ENCODE results near the gene SNX1. TPM values are rescaled to one million over a fixed set of nuclear protein-coding genes. Genes with fewer than 3 reads are reported as not detected.
"Not testable (repeated sequence)": the region's sequence is repeated elsewhere in the genome, so short reads cannot be mapped to it uniquely, and the experiment has no call there.

The SNX1 gene
- polyA plus RNA-seq (ENCODE audit: insufficient read length in 4 of 4): 100 to 1,000 TPM in 3 of 4 donors, 10 to 100 TPM in 1; 97.5 to 115 (median 104) TPM

DNA sequence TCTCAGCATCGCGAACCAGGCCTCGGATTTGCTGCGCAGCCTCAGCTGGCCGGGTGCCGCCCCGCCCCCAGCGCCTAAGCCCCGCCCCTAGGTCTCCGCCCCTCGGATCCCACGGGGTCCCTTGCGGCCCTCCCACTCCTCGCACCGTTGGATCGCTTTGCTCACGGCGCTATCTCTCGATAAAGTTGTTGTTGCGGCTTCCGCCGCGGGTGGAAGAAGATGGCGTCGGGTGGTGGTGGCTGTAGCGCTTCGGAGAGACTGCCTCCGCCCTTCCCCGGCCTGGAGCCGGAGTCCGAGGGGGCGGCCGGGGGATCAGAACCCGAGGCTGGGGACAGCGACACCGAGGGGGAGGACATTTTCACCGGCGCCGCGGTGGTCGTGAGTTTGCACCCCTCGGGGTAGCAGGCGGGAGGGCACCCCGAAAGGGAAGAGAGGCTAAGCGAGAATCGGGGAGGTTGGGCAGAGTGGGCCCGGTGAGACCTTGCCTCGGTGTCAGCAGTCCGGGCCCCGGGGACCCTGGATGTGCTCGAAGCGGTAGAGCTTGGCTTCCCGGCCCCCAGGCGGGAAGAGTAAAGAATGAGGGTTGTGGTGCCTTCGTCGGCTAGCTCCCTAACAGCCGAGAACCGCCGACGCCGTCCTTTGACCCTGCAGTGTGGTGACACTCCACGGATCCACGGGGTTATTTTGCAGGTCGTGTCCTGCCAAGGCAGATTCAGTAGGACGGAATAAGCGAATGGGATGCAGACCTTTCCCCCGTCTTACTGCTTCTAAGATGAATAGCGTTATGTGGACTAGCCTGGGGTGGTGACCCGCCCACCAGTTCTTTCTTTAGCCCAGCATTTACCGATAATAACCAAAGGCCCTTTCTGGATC is at the start of gene SNX1:
Gene SNX1, plus strand, starts transcription at position 188 of the 873 bp plus-strand sequence. Its CDS starts 32 bp downstream, at position 220.
- peak; percentile 86 to 89 (median 88) for DNase-seq (ENCODE audit: low read depth in 4 of 4, low spot score in 3 of 4)

GRCh38 chr15:64046421-64047153 is 49.2 kb upstream of the SNX1 start, which contains the start of gene DAPK2:
Gene DAPK2 (minus strand): TSS chr15:64046485. CDS start chr15:64040261, 6,224 bp downstream.
- peak; percentile 36 to 49 (median 42) for DNase-seq (ENCODE audit: low read depth in 4 of 4, low spot score in 3 of 4)

DNA sequence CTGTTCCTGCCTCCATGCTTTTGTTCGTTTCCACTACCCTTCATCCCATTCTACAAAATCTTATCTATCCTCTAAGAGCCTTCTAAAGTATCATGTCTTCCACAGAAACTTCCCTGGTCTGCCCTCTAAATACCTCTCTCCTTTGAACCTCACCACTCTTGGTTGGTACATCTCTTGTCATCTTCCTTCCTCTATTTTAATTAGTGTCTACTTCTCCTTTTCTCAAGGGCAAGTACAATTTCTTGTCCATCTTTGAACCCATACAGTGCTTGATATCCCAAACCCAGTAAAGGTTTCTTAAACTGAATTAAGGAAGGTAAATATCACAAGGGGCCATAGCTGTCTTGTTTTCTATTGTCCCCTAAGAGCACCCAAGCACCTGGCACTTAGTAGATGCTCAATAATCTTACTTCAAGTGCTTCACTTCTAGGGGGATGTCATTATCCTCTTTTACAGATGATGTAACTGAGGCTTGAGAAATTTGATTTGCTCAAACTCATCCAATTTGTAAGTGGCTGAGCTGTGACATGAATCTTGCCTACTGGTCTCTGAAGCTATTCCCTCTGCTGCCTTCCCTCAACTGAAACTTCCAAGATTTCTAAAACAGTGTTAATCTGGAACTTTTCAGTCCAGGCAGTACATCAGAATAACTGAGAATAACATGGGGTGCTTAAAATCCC is 46.9 kb upstream of the SNX1 start:
- DNase-seq (ENCODE audit: low read depth in 4 of 4, low spot score in 3 of 4): no peak

GRCh38 chr15:64050281-64051092 is 45.3 kb upstream of the SNX1 start:
- DNase-seq (ENCODE audit: low read depth in 4 of 4, low spot score in 3 of 4): no peak

DNA sequence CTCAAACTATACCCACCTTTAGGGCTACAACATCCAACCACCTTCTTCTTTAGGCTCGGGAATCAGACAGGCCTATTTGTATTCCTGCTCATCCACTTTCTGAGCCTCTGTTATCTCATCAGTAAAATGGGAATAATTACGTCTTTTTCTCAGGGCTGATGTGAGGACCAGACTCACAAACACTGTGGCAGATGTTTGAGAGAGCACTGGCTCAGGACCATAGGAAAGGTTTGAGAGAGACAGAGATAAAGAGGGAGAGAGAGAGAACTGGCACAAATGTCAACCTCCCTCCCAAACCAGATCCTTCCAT is 44.7 kb upstream of the SNX1 start:
- no peak for DNase-seq (ENCODE audit: low read depth in 4 of 4, low spot score in 3 of 4)

DNA sequence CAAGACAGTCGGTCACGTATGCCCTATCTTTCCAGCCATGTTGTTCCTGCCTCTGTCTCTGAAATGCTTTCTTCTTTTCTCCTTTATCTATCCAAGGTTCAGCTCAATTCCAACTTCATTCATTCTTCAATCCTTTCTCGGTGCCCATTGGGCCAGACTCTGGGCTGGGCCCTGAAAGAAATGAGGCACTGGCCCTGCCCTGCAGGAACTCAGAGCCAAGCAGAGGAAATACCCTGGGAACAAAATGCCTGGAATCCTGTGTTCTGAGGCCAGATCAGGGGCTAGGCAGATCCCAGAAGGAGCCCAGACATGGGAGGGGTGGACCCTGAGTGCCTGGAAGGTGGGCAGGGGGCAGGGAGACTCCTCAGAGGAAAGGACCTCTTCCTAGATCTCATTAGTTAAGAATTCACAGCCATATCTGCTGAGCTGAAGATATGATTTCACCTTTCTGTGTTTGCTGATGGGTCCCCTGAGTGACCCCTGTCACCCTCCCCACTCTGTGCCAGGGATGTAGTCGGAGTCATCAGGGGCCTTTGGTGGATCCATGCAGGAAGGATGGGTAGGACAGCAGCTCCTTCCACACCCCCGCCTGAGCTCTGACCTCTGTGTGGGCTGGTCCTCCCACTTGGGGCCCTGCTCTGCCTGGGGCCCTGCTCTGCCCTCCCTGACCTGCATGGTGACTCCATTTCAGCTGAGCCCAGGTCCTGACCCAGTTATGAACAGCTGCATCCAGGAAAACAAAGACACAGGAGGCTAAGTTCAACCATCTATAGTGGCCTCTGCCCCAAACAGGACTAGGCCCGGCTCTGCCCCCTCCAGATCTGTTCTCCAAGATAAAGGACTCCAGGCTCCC is 44.1 kb upstream of the SNX1 start:
- DNase-seq (ENCODE audit: low read depth in 4 of 4, low spot score in 3 of 4): no peak

DNA sequence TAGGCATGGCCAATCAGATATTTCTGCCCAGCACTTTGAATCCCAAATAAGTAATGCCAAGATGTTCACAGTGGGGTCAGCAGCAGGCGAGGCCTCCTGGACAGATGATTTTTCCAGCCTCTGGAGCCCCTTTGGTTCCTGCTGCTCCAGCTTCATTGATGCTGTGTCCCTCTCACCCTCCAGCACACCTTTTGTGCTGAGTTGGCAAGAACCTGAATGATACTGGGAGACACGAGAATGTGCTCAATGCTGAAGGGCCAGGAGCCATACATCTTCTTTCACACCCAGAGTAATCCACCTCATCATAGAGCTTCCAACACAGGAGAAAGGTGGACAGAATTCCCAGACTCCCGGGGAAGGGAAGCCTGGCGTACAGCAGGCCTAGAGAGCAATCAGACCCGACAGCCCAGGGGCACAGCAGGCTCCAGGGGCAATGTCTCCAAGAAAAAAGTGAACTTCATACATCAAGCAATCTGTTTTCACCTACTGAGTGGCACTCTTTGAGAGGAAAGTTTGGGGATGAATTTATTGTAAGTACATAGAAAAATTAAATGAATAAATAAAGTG is 42.8 kb upstream of the SNX1 start:
- DNase-seq (ENCODE audit: low read depth in 4 of 4, low spot score in 3 of 4): no peak

DNA sequence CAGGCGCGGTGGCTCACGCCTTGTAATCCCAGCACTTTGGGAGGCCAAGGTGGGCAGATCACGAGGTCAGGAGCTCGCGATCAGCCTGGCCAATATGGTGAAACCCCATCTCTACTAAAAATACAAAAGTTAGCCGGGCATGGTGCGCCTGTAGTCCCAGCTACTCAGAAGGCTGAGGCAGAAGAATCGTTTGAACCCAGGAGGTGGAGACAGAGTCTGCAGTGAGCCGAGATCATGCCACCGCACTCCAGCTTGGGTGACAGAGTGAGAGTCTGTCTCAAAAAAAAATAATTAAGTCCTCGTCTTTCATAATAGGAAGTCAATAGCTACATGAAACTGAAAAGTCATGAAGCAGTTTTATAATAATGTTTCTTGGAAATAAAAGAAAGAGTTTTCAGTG is 42.1 kb upstream of the SNX1 start:
- not testable (repeated sequence) for DNase-seq (ENCODE audit: low read depth in 4 of 4, low spot score in 3 of 4)

DNA sequence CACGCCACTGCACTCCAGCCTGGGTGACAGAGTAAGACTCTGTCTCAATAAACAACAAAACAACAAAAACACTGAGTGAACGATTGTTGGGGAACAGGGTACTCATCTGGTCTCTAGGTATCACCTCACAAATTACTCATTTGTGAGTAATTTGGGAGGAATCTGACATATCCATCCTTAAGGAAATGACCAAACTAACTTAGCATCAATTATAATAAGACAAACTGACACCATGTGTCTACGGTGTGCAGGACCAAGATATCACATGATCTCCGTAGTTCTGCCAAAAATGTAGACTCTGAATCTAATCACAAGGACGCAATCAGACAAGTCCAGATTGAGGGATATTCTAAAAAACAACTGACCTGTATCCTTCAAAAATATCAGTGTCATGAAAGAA is 37.5 kb upstream of the SNX1 start:
- DNase-seq (ENCODE audit: low read depth in 4 of 4, low spot score in 3 of 4): no peak

- DNase-seq (ENCODE audit: low read depth in 4 of 4, low spot score in 3 of 4): not testable (repeated sequence)
Measured at GRCh38 chr15:64059104-64059503, 36.7 kb upstream of the SNX1 start.

GRCh38 chr15:64060716-64061115 is 35.1 kb upstream of the SNX1 start:
- no peak for DNase-seq (ENCODE audit: low read depth in 4 of 4, low spot score in 3 of 4)

DNA sequence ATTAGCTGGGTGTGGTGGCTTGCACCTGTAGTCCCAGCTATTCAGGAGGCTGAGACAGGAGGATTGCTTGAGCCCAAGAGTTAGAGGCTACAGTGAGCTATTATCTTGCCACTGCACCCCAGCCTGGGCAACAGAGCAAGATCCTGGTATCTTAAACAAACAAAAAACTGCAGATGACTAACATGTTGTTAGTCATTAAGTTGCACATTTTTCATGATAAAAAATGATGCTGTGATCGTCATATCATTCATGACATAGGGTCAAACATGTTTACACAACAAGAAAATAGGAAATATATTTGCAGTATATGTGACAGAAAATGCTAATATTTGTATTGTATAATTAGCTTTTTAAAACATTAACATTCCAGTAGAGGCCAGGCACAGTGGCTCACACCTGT is 29.3 kb upstream of the SNX1 start:
- no peak for DNase-seq (ENCODE audit: low read depth in 4 of 4, low spot score in 3 of 4)

DNA sequence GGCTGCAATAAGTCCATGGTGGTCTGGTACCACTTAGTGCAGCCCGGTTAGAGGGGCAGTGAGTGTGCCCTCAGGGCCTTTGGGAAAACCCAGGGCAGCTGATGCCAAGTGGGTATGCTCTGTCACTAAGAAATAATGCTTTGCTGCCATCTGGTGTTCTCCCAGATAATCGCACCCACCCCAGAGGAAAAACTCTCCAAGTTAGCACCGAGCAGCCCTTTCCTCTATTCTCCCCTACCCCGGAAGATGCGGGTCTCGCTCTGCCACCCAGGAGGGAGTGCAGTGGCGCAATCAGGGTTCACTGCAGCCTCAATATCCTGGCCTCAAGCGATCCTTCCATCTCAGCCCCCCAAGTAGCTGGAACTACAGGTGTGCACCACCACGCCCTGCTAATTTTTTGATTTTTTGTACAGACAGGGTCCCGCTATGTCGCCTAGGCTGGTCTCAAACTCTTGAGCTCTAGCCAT is 28.2 kb upstream of the SNX1 start:
- DNase-seq (ENCODE audit: low read depth in 4 of 4, low spot score in 3 of 4): peak; percentile 28 to 52 (median 48)

- no peak for DNase-seq (ENCODE audit: low read depth in 4 of 4, low spot score in 3 of 4)
Measured at GRCh38 chr15:64068133-64068532, 27.6 kb upstream of the SNX1 start.

GRCh38 chr15:64070106-64070505 is 25.7 kb upstream of the SNX1 start:
- no peak for DNase-seq (ENCODE audit: low read depth in 4 of 4, low spot score in 3 of 4)

- DNase-seq (ENCODE audit: low read depth in 4 of 4, low spot score in 3 of 4): no peak
Measured at GRCh38 chr15:64070965-64071851, 24.6 kb upstream of the SNX1 start.

GRCh38 chr15:64071931-64072765 is 23.6 kb upstream of the SNX1 start:
- DNase-seq (ENCODE audit: low read depth in 4 of 4, low spot score in 3 of 4): no peak

Measured in right renal pelvis (tissue), 4 donors.